WTC11 (cell line): ENCODE data around the gene RABL3.

ENCODE experiments used
- ATF1 ChIP-seq: sonication (generic); formaldehyde crosslinking; IDR thresholded peaks from 2 replicates; pipeline ENCODE4 v1.8.1; 2023; ENCODE audit warnings: mild to moderate bottlenecking, moderate library complexity, missing genetic modification reagents
- HMGXB4 ChIP-seq: sonication (generic); formaldehyde crosslinking; IDR thresholded peaks from 2 replicates; pipeline ENCODE4 v1.8.1; 2023; ENCODE audit warnings: mild to moderate bottlenecking, moderate library complexity, missing genetic modification reagents
- NR3C1 ChIP-seq: sonication (generic); formaldehyde crosslinking; conservative IDR thresholded peaks from 2 replicates; pipeline ENCODE4 v1.8.1; 2023; ENCODE audit warnings: low read depth, mild to moderate bottlenecking, missing genetic modification reagents
- USF1 ChIP-seq: sonication (generic); formaldehyde crosslinking; IDR thresholded peaks from 2 replicates; pipeline ENCODE4 v1.8.0; 2022; ENCODE audit warnings: mild to moderate bottlenecking, missing genetic modification reagents
- TF ChIP-seq, protein P1 (sequence below): fragments of 200-600 bp; IDR thresholded peaks from 2 replicates; pipeline ENCODE4 v1.8.0; 2022; ENCODE audit warnings: antibody characterized with exemption
- TF ChIP-seq, protein P2 (sequence below): sonication (generic); formaldehyde crosslinking; IDR thresholded peaks from 2 replicates; pipeline ENCODE4 v1.8.1; 2022; ENCODE audit warnings: mild to moderate bottlenecking, moderate library complexity, missing genetic modification reagents
- TF ChIP-seq, protein P3 (sequence below): sonication (generic); formaldehyde crosslinking; IDR thresholded peaks from 2 replicates; pipeline ENCODE4 v1.8.1; 2022; ENCODE audit warnings: mild to moderate bottlenecking, missing genetic modification reagents, moderate library complexity, borderline replicate concordance
- TF ChIP-seq, protein P4 (sequence below): fragments of 250-450 bp; sonication (Bioruptor Pico); IDR thresholded peaks from 2 replicates; pipeline ENCODE4 v1.9.0; 2021; ENCODE audit warnings: mild to moderate bottlenecking

GRCh38 chr3:120684896-120685295 lies 57.4 kb downstream of the RABL3 start:
- TF ChIP-seq, protein P1, sequence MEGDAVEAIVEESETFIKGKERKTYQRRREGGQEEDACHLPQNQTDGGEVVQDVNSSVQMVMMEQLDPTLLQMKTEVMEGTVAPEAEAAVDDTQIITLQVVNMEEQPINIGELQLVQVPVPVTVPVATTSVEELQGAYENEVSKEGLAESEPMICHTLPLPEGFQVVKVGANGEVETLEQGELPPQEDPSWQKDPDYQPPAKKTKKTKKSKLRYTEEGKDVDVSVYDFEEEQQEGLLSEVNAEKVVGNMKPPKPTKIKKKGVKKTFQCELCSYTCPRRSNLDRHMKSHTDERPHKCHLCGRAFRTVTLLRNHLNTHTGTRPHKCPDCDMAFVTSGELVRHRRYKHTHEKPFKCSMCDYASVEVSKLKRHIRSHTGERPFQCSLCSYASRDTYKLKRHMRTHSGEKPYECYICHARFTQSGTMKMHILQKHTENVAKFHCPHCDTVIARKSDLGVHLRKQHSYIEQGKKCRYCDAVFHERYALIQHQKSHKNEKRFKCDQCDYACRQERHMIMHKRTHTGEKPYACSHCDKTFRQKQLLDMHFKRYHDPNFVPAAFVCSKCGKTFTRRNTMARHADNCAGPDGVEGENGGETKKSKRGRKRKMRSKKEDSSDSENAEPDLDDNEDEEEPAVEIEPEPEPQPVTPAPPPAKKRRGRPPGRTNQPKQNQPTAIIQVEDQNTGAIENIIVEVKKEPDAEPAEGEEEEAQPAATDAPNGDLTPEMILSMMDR = no peak
- TF ChIP-seq, protein P2, sequence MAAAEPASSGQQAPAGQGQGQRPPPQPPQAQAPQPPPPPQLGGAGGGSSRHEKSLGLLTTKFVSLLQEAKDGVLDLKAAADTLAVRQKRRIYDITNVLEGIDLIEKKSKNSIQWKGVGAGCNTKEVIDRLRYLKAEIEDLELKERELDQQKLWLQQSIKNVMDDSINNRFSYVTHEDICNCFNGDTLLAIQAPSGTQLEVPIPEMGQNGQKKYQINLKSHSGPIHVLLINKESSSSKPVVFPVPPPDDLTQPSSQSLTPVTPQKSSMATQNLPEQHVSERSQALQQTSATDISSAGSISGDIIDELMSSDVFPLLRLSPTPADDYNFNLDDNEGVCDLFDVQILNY = no peak
- no peak for TF ChIP-seq NR3C1 (CRISPR knock-in tag)
- TF ChIP-seq, protein P3, sequence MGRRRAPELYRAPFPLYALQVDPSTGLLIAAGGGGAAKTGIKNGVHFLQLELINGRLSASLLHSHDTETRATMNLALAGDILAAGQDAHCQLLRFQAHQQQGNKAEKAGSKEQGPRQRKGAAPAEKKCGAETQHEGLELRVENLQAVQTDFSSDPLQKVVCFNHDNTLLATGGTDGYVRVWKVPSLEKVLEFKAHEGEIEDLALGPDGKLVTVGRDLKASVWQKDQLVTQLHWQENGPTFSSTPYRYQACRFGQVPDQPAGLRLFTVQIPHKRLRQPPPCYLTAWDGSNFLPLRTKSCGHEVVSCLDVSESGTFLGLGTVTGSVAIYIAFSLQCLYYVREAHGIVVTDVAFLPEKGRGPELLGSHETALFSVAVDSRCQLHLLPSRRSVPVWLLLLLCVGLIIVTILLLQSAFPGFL (CRISPR knock-in tag) = no peak
- TF ChIP-seq ATF1 (CRISPR knock-in tag) = no peak
- TF ChIP-seq USF1 (CRISPR knock-in tag) = no peak
- TF ChIP-seq HMGXB4 (CRISPR knock-in tag) = no peak
- TF ChIP-seq, protein P4, sequence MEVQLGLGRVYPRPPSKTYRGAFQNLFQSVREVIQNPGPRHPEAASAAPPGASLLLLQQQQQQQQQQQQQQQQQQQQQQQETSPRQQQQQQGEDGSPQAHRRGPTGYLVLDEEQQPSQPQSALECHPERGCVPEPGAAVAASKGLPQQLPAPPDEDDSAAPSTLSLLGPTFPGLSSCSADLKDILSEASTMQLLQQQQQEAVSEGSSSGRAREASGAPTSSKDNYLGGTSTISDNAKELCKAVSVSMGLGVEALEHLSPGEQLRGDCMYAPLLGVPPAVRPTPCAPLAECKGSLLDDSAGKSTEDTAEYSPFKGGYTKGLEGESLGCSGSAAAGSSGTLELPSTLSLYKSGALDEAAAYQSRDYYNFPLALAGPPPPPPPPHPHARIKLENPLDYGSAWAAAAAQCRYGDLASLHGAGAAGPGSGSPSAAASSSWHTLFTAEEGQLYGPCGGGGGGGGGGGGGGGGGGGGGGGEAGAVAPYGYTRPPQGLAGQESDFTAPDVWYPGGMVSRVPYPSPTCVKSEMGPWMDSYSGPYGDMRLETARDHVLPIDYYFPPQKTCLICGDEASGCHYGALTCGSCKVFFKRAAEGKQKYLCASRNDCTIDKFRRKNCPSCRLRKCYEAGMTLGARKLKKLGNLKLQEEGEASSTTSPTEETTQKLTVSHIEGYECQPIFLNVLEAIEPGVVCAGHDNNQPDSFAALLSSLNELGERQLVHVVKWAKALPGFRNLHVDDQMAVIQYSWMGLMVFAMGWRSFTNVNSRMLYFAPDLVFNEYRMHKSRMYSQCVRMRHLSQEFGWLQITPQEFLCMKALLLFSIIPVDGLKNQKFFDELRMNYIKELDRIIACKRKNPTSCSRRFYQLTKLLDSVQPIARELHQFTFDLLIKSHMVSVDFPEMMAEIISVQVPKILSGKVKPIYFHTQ (CRISPR knock-in tag) = no peak
